Endothelial cell of hepatic sinusoid (primary cell): ENCODE data around the gene ZNF319.

ENCODE experiments used
- in situ Hi-C: cut with HindIII; loops from 2 replicates; pipeline ENCODE4 v1.10.0; 2017; ENCODE audit warnings: low sequenced_read_pairs

ZNF319 gene

GRCh38 chr16:57957673-57958392 is 42.6 kb downstream of the ZNF319 start:
- in situ Hi-C loops: no loop called here

DNA sequence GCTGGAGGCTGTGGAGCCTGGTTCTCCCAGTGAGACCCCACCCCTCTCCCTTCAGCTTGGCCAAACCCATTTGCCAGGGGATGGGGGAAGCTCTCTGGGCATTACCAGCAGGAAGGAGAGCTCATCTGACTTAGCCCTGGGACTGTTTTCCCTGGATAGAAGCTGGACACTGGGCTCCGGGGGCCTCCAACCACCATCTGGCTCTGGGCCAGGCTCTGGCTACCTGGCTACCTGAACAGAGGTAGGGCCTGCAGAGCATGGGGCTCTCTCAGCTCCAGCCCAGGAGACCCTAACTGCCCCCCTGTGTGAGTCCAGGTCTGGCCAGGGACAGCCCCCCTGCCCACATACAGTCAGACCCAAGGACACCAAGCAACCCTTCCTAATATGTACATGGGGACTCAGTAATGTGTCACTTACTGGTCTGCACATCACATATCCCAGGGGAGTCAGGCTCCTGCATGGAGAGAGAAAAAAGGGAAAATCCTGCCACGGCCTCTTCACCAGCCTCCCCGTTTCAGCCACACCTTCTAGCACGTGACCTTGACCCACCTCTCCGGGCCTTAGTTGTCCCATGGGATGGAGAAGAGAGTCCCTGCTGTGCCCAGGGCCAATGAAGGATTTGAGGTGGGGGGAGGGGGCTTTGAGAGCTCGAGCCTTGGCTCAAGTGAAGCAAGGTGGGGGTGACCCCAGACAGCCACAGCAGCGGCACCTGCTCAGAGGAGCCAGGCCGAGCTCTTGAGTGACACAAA is 43.4 kb downstream of the ZNF319 start:
- in situ Hi-C loops: no loop called here

DNA sequence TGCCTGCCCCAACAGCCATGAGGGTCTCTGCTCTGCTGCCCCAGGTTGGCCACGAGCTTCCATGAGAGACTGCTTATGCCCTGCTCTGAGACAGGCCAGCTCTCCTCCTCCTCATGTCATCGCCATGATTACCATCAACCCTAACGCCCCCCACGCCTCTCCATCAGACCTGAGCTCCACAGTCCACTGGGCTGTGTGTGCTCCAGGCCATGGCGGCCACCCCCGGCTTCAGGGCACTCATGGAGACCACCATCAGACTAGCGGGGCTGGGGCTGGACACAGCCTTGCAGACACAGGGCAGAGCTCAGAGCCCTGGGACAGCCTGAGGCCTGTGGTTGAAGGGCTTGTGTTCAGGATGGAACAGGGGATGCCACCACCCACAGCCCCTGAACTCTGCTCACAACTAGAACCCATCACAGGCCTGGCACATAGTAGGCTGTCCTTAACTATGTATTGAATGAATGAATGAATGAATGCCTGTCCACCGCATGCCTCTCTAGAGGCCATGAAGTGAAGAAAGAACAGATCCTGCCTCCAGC is 44.1 kb downstream of the ZNF319 start:
- in situ Hi-C loops: no loop called here

GRCh38 chr16:57955572-57956188 is 44.8 kb downstream of the ZNF319 start:
- in situ Hi-C loops: no loop called here

DNA sequence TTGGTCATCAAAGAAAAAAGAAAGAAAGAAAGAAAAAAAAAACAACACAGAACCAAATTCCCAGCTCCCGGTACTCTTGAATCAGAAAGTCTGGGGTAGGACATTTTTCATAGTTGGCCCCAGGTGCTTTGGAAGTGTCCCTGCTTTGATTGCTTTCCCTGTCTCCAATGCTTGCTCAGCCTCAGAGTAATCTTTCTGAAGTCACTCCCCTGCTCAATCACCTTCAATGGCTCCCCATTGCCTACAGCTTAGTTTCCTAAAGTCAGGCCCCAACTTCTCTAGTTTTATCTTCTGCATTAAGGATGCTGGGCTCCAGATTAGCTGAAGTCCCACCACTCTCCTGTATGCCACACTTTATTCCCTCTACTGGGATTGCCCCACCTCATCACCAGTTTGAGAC is 46.6 kb downstream of the ZNF319 start:
- in situ Hi-C loops: no loop called here

GRCh38 chr16:57952909-57953308 is 47.6 kb downstream of the ZNF319 start:
- in situ Hi-C loops: no loop called here

DNA sequence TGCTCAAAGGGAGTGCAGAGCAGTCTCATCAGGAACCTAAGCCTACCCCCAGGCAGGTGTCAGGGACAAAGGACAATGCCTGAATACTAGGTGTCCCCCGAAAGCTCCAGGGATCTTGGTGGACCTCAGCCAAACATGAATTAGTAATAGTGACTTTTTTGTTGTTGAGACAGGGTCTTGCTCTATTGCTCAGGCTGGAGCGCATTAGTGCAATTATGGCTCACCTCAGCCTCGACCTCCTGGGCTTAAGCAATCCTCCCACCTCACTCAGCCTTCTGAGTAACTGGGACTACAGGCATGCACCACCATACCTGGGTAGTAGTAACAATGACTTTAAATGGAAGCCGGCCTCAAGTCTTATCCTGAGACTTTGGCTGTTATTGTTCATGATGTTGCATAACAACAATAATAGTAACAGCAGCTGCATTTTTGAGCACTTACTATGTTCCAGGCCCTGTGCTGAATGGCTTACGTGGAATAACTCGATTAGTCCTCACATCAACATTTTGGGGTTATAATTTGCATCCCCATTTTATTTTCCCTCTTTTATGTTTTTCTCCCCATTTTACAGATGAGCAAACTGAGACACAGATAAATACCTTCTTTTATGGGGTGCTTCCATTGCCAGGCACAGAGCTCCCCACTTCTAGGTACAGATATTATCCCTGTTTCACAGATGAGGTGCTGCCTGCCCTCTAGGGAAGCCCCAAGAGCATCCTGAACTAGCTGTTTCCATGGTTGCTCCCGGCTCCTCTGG is 49.1 kb downstream of the ZNF319 start:
- in situ Hi-C loops: no loop called here

DNA sequence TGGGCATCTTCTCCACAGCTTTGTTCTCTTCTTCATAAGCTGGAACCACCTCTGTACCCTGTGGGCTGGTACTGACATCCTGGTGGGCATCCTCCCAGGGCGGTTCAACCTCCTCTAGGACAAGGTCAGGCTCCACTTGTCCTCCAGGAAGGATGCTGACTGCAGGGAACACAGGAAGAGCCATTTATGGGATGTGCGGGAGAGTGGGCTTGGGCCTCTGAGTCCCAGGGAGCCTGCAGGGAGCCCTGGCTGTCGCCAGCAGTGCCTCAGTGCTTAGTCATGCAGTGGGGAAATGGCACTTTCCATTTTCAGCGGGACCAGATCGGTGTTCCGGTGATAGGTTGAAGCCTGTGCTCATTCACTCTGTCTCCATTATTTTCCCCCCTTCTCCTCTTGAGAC is 50.1 kb downstream of the ZNF319 start:
- in situ Hi-C loops: no loop called here

DNA sequence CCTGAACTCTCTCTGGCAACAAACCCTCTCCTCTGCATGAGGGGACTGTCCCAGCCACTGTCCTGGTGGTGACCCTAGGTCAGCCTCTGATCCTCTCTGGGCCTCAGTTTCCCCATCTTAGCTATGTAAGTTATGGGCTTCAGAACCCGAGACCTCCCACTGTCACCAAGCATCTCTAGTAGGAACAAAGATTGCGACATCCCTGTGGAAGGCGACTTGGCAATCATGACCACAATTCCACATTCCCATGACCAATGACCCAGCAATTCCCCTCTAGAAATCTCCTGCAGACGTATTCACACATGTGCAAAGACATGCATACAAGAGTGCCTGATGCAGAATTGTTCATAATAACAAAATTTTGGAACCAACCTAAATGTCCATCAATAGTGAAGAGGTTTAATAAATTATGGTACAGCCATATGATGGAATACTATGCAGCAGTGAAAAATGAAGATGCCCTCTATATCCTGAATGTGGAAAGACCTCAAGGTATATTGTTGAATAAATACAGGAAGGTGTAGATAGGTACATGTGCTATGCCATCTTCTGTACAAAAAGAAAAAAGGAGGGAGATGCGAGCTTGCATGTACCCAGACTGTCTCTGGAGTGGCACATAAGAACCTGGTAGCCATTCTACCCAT is 50.8 kb downstream of the ZNF319 start:
- in situ Hi-C loops: no loop called here

GRCh38 chr16:57949013-57949412 is 51.5 kb downstream of the ZNF319 start:
- in situ Hi-C loops: no loop called here

GRCh38 chr16:57948027-57948426 is 52.4 kb downstream of the ZNF319 start:
- in situ Hi-C loops: no loop called here

- in situ Hi-C loops: no loop called here
These were observed 53.2 kb downstream of the ZNF319 start for GRCh38 chr16:57947261-57947660.

GRCh38 chr16:57946181-57946801 is 54.2 kb downstream of the ZNF319 start:
- in situ Hi-C loops: no loop called here

DNA sequence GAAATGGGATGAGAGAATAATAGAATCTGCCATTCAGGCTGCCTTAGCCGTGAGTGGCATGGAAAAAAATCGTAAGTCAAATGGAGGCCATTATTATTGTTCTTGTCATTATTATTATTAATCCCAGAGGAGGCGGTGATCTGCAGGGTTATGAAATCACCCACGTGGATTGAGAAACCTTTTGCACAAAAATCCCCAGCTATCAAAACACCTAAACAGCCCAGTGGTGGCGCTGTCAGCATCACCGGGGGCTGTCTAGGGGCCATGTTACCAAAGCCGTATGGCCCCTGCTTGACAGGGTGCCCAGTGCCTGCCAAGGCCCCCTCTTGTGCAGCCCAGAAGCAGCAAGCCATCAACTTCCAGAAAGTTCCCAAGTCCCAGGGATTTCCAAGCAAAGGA is 54.7 kb downstream of the ZNF319 start:
- in situ Hi-C loops: no loop called here

- in situ Hi-C loops: no loop called here
These were observed 55.3 kb downstream of the ZNF319 start for GRCh38 chr16:57944970-57945739.
